A549 (cell line): ENCODE results near the gene JAKMIP2. TPM values are rescaled to one million over a fixed set of nuclear protein-coding genes. Genes with fewer than 3 reads are reported as not detected.

ENCODE experiments used
- ATAC-seq, 2 experiments: fragments of 200-7000 bp in 1 of 2; fragments of >200 bp in 1 of 2; cut with Nextera tagmentation in 1 of 2; cut with Tn5 transposase in 1 of 2; 3 replicates each; pipeline versions ENCODE4 v1.8.0 to v1.9.1; 2018 to 2020; ENCODE audit warnings: mild to moderate bottlenecking in 1 of 2, moderate library complexity in 1 of 2
- CTCF ChIA-PET: fragments of 300-600 bp; sonication (Branson Sonifier 250); formaldehyde crosslinking; extraction: SDS; loops from one replicate; lab custom pipeline; 2021; ENCODE audit warnings: antibody characterized with exemption, inconsistent platforms; lab: Yijun Ruan, JAX
- POLR2A ChIA-PET: fragments of 350-600 bp; formaldehyde crosslinking; extraction: SDS; loops from one replicate; lab custom pipeline; 2021; ENCODE audit warnings: antibody characterized with exemption, inconsistent platforms; lab: Yijun Ruan, JAX
- DNase-seq, 2 experiments: peaks; one replicate each; pipeline versions ENCODE4 v3.0.0 to v3.0.0-alpha.2; 2011 to 2016; ENCODE audit warnings: low read depth in 1 of 2, low spot score in 1 of 2
- FAIRE-seq: peaks from 2 replicates; lab custom pipeline; 2011; peaks lifted over from hg19 to GRCh38; lab: Jason Lieb, UNC
- H3K27ac ChIP-seq, 2 experiments: fragments of >200 bp; sonication (Bioruptor Twin); formaldehyde crosslinking; 3 replicates each; pipeline ENCODE4 v1.5.1; 2016 to 2017
- H3K4me1 ChIP-seq: fragments of >200 bp; sonication (Bioruptor Twin); formaldehyde crosslinking; 3 replicates; pipeline ENCODE4 v1.6.1; 2016
- H3K4me2 ChIP-seq: fragments of >200 bp; sonication (Bioruptor Twin); formaldehyde crosslinking; 3 replicates; pipeline ENCODE4 v1.6.1; 2016
- H3K4me3 ChIP-seq: fragments of >200 bp; sonication (Bioruptor Twin); formaldehyde crosslinking; 3 replicates; pipeline ENCODE4 v1.5.1; 2016
- H3K9me3 ChIP-seq: fragments of >200 bp; sonication (Bioruptor Twin); formaldehyde crosslinking; 3 replicates; pipeline ENCODE4 v1.6.1; 2016
- BHLHE40 ChIP-seq: IDR thresholded peaks from 2 replicates; pipeline ENCODE4 v1.6.1; 2012; ENCODE audit warnings: low read depth, low read length, inconsistent platforms
- CBX8 ChIP-seq: fragments of 200-600 bp; sonication (generic); IDR thresholded peaks from 2 replicates; pipeline ENCODE4 v1.6.1; 2016
- CHD4 ChIP-seq: fragments of 200-600 bp; sonication (generic); IDR thresholded peaks from 2 replicates; pipeline ENCODE4 v1.6.1; 2016; ENCODE audit warnings: antibody characterized with exemption, mild to moderate bottlenecking, borderline replicate concordance
- FOSL2 ChIP-seq, 2 experiments: fragments of 450-650 bp in 1 of 2; fragments of >200 bp in 1 of 2; sonication (Bioruptor Twin) in 1 of 2; formaldehyde crosslinking; IDR thresholded peaks; 2 replicates each; pipeline versions ENCODE4 v1.5.0 to v1.6.1; 2016 to 2020; ENCODE audit warnings: mild to moderate bottlenecking in 1 of 2, moderate library complexity in 1 of 2
- HES2 ChIP-seq: fragments of >200 bp; sonication (Bioruptor Twin); formaldehyde crosslinking; IDR thresholded peaks from 2 replicates; pipeline ENCODE4 v1.6.1; 2016
- HOXB13 ChIP-seq: fragments of 250-450 bp; sonication (Bioruptor Pico); IDR thresholded peaks from 2 replicates; pipeline ENCODE4 v1.5.0; 2020; ENCODE audit warnings: low read depth, mild to moderate bottlenecking, moderate library complexity
- JUNB ChIP-seq: fragments of >200 bp; sonication (Bioruptor Twin); formaldehyde crosslinking; IDR thresholded peaks from 2 replicates; pipeline ENCODE4 v1.6.1; 2016
- MAFK ChIP-seq: fragments of 450-650 bp; IDR thresholded peaks from 2 replicates; pipeline ENCODE4 v1.6.1; 2014; ENCODE audit not compliant: partially characterized antibody
- PHF8 ChIP-seq: fragments of 200-600 bp; sonication (generic); IDR thresholded peaks from 2 replicates; pipeline ENCODE4 v1.6.1; 2016; ENCODE audit warnings: low read depth, mild to moderate bottlenecking, antibody characterized with exemption, moderate library complexity, borderline replicate concordance
- POLR2AphosphoS2 ChIP-seq: conservative IDR thresholded peaks from 2 replicates; pipeline ENCODE4 v1.6.1; 2012; ENCODE audit warnings: low read length, improper control_type of control experiment, inconsistent platforms
- RARB ChIP-seq: fragments of 250-450 bp; sonication (Bioruptor Pico); IDR thresholded peaks from 2 replicates; pipeline ENCODE4 v1.8.0; 2021; ENCODE audit warnings: mild to moderate bottlenecking, moderate library complexity
- REST ChIP-seq: fragments of 200-600 bp; sonication (generic); IDR thresholded peaks from 2 replicates; pipeline ENCODE4 v1.6.1; 2016; ENCODE audit warnings: antibody characterized with exemption, mild to moderate bottlenecking, moderate library complexity
- RFX5 ChIP-seq: fragments of 450-650 bp; IDR thresholded peaks from 2 replicates; pipeline ENCODE4 v1.7.1; 2014; ENCODE audit warnings: antibody characterized with exemption, mild to moderate bottlenecking, moderate library complexity
- RNF2 ChIP-seq: fragments of 200-600 bp; sonication (generic); IDR thresholded peaks from 2 replicates; pipeline ENCODE4 v1.6.1; 2016; ENCODE audit warnings: low read depth, mild to moderate bottlenecking, antibody characterized with exemption, moderate library complexity, borderline replicate concordance
- TFCP2L1 ChIP-seq: fragments of 250-450 bp; sonication (Bioruptor Pico); IDR thresholded peaks from 2 replicates; pipeline ENCODE4 v1.5.0; 2021; ENCODE audit warnings: mild to moderate bottlenecking
- ZFP36 ChIP-seq: fragments of 450-650 bp; IDR thresholded peaks from 2 replicates; pipeline ENCODE4 v1.6.1; 2014; ENCODE audit warnings: borderline replicate concordance; ENCODE audit not compliant: partially characterized antibody
- WGBS: methylation state at CpG from one replicate; pipeline ENCODE4 v1.1.6; 2017; ENCODE audit errors: missing lambda C conversion rate; 5-methylcytosine and 5-hydroxymethylcytosine counted together
- polyA minus RNA-seq: library from RNA; depleted of rRNA, polyadenylated mRNA; stranded (reverse); fragments of >200 nt; gene quantifications from 2 replicates; pipeline ENCODE4 v1.2.3, GENCODE V29; 2011; rRNA and poly(A)+ RNA removed
- polyA plus RNA-seq, 4 experiments: library from polyadenylated mRNA; depleted of rRNA in 3 of 4; stranded (reverse); fragments of >200 nt; fragmentation: RNase III in 1 of 4; extraction: RNeasy Plus Mini Kit Qiagen cat#74134 plus additional on column Dnase treatment in 1 of 4; gene quantifications; 2 replicates in 3 of 4; 3 replicates in 1 of 4; pipeline ENCODE4 v1.2.3, GENCODE V29; 2011 to 2017
- TF ChIP-seq, protein P1 (sequence below): fragments of >200 bp; sonication (Bioruptor Twin); formaldehyde crosslinking; IDR thresholded peaks from 3 replicates; pipeline ENCODE4 v1.6.1; 2016

Gene JAKMIP2
- 0.01 TPM in 2 replicates for polyA plus RNA-seq (2011; rRNA removed)
- polyA plus RNA-seq (2012; cell fraction: cytosol; rRNA removed) = not detected in 2 replicates
- polyA plus RNA-seq (2012; cell fraction: nucleus; rRNA removed) = not detected in 2 replicates
- polyA plus RNA-seq (2017; fragmentation: RNase III; extraction: RNeasy Plus Mini Kit Qiagen cat#74134 plus additional on column Dnase treatment) = not detected in 3 replicates
- polyA minus RNA-seq = not detected in 2 replicates

DNA sequence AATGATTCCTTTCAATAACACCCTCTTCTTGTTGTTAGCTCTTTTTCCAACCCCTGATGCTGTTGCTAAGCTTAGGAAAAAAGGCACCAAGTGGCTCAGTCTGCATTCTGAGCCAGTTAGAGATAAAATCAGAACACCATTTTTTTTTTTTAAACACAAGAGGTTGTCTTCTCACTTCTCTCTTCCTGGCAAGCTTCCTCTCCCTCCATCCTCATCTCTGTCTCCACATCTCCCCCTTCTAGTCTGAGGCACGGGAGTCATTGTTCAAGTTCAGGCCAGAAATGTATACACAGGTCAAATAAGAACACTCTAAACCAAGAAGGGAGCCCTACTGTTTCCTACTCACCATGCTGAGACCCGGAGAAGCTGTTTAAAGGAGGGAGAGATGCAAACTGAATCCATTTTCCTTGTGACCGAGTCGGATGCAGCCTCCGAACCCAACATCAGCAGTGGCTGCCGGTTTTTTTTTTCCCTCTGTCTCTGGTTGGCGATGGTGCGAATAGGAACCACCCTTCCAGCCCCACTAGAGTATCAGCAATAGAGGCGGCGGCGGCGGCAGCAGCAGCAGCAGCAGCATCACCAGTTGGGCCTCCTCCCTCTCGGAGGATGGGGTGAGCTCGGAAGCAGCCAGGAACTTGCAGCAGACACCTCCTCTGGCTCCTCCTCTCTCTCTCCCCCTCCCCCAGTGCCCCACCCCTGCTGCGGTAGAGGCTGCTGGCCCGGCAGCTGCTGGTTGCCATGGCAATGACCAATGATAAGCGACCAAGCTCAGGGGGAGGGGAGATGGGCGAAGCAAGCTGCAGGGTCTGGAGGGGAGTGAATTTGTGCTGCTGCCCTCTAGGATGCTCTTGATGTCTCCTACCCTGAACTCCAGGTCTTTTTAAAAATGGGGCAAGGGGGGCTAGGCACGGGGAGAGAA is at the start of gene JAKMIP2:
Gene JAKMIP2 (minus strand): TSS at position 619 of the 919 bp plus-strand sequence. CDS start 110,922 bp downstream, outside the sequence.
- DNase-seq (peak in 1 of 2 experiments; percentile 26), FAIRE-seq (no peak), ATAC-seq (peak in 1 of 2 experiments; percentile 31; a peak in 2 of 6 replicates)
- no peak for TF ChIP-seq MAFK
- no peak for TF ChIP-seq TFCP2L1 (CRISPR knock-in tag)
- no peak for TF ChIP-seq FOSL2 (IDR thresholded peaks at IDR 0.05)
- no peak for TF ChIP-seq FOSL2 (CRISPR knock-in tag; IDR thresholded peaks at IDR 0.05)
- TF ChIP-seq RFX5 = no peak
- no peak for TF ChIP-seq PHF8
- TF ChIP-seq REST = no peak
- no peak for TF ChIP-seq POLR2AphosphoS2
- TF ChIP-seq CBX8 = no peak
- no peak for TF ChIP-seq CHD4
- TF ChIP-seq HES2 = no peak
- no peak for TF ChIP-seq RNF2
- no peak for TF ChIP-seq HOXB13 (CRISPR knock-in tag)
- ChIA-PET CTCF (interaction anchor here (0.6 to 0.9 kb wide), 2 partner anchors 8 to 95 kb away, joined by 3 to 4 read pairs; no protein-coding TSS in a partner anchor), POLR2A (no interaction called here)
- 13% methylated on average over 8 of the region's 19 CpGs for WGBS
- H3K27ac ChIP-seq = no peak within 1 kb of the TSS
- no peaks in the 10 kb centered on the region for H3K9me3 ChIP-seq
- no peaks in the 10 kb centered on the region for H3K4me1 ChIP-seq
- H3K4me3 ChIP-seq = no peak within 1 kb of the TSS
- H3K4me2 ChIP-seq = no peak within 1 kb of the TSS; the same call in 2 of the 3 replicates

GRCh38 chr5:147831465-147831864 is 48.9 kb upstream of the JAKMIP2 start, which contains the start of gene SPINK1:
Gene SPINK1, minus strand, starts transcription at chr5:147831671. Its CDS starts 94 bp downstream, at chr5:147831577.
- peaks cover 15% of the 10 kb centered on the region for H3K4me1 ChIP-seq
- ChIA-PET CTCF (interaction anchor here (1.0 kb wide), 1 partner anchor 9 kb away, joined by 3 read pairs; no protein-coding TSS in a partner anchor), POLR2A (no interaction called here)
- TF ChIP-seq RARB (CRISPR knock-in tag) (no peak), ZFP36 (no peak), BHLHE40 (no peak), JUNB (no peak)
- TF ChIP-seq, protein P1, sequence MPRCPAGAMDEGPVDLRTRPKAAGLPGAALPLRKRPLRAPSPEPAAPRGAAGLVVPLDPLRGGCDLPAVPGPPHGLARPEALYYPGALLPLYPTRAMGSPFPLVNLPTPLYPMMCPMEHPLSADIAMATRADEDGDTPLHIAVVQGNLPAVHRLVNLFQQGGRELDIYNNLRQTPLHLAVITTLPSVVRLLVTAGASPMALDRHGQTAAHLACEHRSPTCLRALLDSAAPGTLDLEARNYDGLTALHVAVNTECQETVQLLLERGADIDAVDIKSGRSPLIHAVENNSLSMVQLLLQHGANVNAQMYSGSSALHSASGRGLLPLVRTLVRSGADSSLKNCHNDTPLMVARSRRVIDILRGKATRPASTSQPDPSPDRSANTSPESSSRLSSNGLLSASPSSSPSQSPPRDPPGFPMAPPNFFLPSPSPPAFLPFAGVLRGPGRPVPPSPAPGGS = no peak
- FAIRE-seq = no peak
- no peak for ATAC-seq
- H3K27ac ChIP-seq = no peak within 1 kb of the TSS
- peaks cover 2% of the 10 kb centered on the region; the same call in 1 of the 3 replicates for H3K9me3 ChIP-seq
- no peak within 1 kb of the TSS for H3K4me2 ChIP-seq
- H3K4me3 ChIP-seq = no peak within 1 kb of the TSS
- no peak for DNase-seq
- 58% methylated on average over 3 of the region's 3 CpGs for WGBS
